Tibial nerve (tissue), 3 donors: ENCODE measurements around the gene KIF6.

Experiments used
- POLR2A ChIP-seq, 2 donors: fragments of 450-650 bp; IDR thresholded peaks; one replicate each; pipeline ENCODE4 v1.6.1; 2017; ENCODE audit warnings: antibody characterized with exemption in 2 of 2, mild to moderate bottlenecking in 2 of 2, moderate library complexity in 2 of 2
- TF ChIP-seq, protein P1 (sequence below), 5 experiments: fragments of 200-600 bp in 3 of 5; fragments of 450-650 bp in 2 of 5; sonication (generic) in 3 of 5; IDR thresholded peaks; one replicate each; pipeline ENCODE4 v1.5.1; 2016 to 2019; ENCODE audit warnings: antibody characterized with exemption in 5 of 5, mild to moderate bottlenecking in 3 of 5, moderate library complexity in 2 of 5

DNA sequence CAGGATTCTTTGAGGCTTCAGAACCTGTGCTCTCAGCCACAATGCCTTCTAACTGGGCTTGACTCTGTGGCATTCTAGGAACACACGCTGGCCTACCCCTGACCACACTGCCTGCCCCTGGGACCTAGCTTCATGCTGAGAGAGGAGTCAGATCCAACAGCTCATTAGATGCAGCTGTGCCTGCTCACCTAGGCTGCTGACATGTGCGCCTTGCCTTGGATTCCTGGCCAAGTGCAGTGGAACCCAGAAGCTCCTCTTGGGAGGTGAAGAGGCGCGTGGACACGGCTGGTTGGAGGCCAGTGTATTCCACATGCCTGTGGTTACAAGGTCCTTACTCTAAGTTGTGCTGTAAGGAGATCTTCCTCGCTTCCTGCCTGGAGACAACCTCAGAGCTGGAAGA is 378.0 kb downstream of the KIF6 start:
- TF ChIP-seq, protein P1, sequence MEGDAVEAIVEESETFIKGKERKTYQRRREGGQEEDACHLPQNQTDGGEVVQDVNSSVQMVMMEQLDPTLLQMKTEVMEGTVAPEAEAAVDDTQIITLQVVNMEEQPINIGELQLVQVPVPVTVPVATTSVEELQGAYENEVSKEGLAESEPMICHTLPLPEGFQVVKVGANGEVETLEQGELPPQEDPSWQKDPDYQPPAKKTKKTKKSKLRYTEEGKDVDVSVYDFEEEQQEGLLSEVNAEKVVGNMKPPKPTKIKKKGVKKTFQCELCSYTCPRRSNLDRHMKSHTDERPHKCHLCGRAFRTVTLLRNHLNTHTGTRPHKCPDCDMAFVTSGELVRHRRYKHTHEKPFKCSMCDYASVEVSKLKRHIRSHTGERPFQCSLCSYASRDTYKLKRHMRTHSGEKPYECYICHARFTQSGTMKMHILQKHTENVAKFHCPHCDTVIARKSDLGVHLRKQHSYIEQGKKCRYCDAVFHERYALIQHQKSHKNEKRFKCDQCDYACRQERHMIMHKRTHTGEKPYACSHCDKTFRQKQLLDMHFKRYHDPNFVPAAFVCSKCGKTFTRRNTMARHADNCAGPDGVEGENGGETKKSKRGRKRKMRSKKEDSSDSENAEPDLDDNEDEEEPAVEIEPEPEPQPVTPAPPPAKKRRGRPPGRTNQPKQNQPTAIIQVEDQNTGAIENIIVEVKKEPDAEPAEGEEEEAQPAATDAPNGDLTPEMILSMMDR (IDR thresholded peaks at IDR 0.05) = no peak
- TF ChIP-seq POLR2A (IDR thresholded peaks at IDR 0.05) = no peak
